Gastrocnemius medialis (tissue), 4 donors: ENCODE results near the gene NXN. TPM values are rescaled to one million over a fixed set of nuclear protein-coding genes. Genes with fewer than 3 reads are reported as not detected.
"Not testable (repeated sequence)": the region's sequence is repeated elsewhere in the genome, so short reads cannot be mapped to it uniquely, and the experiment has no call there.

ENCODE experiments used
- ATAC-seq, 2 donors: fragments of 150-250 bp; one replicate each; pipeline ENCODE4 v1.9.1; 2016
- DNase-seq, 2 donors: peaks; one replicate each; pipeline ENCODE4 v3.0.0-alpha.2; 2019
- H3K27ac ChIP-seq, 4 donors: fragments of 200-600 bp; sonication (generic); 1 replicate in 1 of 4; 2 replicates in 3 of 4; pipeline ENCODE4 v1.5.1; 2016 to 2018; ENCODE audit warnings: mild to moderate bottlenecking in 2 of 4, moderate library complexity in 1 of 4
- H3K27me3 ChIP-seq, 3 donors: fragments of 200-600 bp; sonication (generic) in 2 of 3; 1 replicate in 1 of 3; 2 replicates in 2 of 3; pipeline versions ENCODE4 v1.5.1 to v1.6.0; 2016 to 2019; ENCODE audit warnings: mild to moderate bottlenecking in 1 of 3, moderate library complexity in 1 of 3
- H3K36me3 ChIP-seq, 2 donors: fragments of 200-600 bp; sonication (generic) in 1 of 2; one replicate each; pipeline ENCODE4 v1.5.1; 2017 to 2018
- H3K4me1 ChIP-seq, 2 donors: fragments of 200-600 bp; sonication (generic) in 1 of 2; one replicate each; pipeline ENCODE4 v1.5.1; 2016 to 2017; ENCODE audit warnings: mild to moderate bottlenecking in 2 of 2
- H3K4me3 ChIP-seq, 4 donors: fragments of 200-600 bp; sonication (generic) in 3 of 4; 1 replicate in 1 of 4; 2 replicates in 3 of 4; pipeline ENCODE4 v1.5.1; 2016 to 2019; ENCODE audit warnings: mild to moderate bottlenecking in 2 of 4
- H3K9me3 ChIP-seq, 3 donors: fragments of 200-600 bp; sonication (generic) in 2 of 3; 1 replicate in 1 of 3; 2 replicates in 2 of 3; pipeline ENCODE4 v1.5.1; 2016 to 2019
- CTCF ChIP-seq, 5 experiments: fragments of 450-650 bp in 3 of 5; fragments of 200-600 bp in 2 of 5; sonication (generic) in 2 of 5; IDR thresholded peaks in 4 of 5; conservative IDR thresholded peaks in 1 of 5; 1 replicate in 4 of 5; 2 replicates in 1 of 5; pipeline ENCODE4 v1.5.1; 2016 to 2019; ENCODE audit warnings: antibody characterized with exemption in 5 of 5, mild to moderate bottlenecking in 3 of 5, moderate library complexity in 3 of 5
- POLR2A ChIP-seq, 2 donors: fragments of 450-650 bp; IDR thresholded peaks; one replicate each; pipeline ENCODE4 v1.6.1; 2017; ENCODE audit warnings: antibody characterized with exemption in 2 of 2, mild to moderate bottlenecking in 2 of 2, moderate library complexity in 2 of 2
- in situ Hi-C, 4 donors: fragments of 200-750 bp; cut with MboI; loops; one replicate each; pipeline versions ENCODE4 v1.15.0 to v1.8.0; 2017; ENCODE audit warnings: low sequenced_read_pairs in 4 of 4
- intact Hi-C: fragments of 100-400 bp; cut with DNase I; formaldehyde crosslinking; loops from one replicate; pipeline ENCODE4 v1.15.1; 2023; ENCODE audit warnings: low total_unique reads
- total RNA-seq, 4 donors: library from RNA; depleted of rRNA; stranded (reverse); fragments of >200 nt; gene quantifications; one replicate each; pipeline versions ENCODE4 v1.1.0 to v1.2.3, GENCODE V29; 2016

NXN gene
- total RNA-seq, 4 donors from 2014 or later = 55.6 to 86.4 (median 62.7) TPM

- peak overlapping the region; percentile 18 to 56 (median 32) for H3K27ac ChIP-seq
- peaks cover 37 to 38% of the 10 kb centered on the region in 2 donors for H3K4me1 ChIP-seq
- in situ Hi-C loops (no loop called here), intact Hi-C loops (no loop called here)
- no peaks in the 10 kb centered on the region for H3K36me3 ChIP-seq
- H3K4me3 ChIP-seq = no peak overlapping the region
- no peaks in the 10 kb centered on the region for H3K27me3 ChIP-seq
- no peak for TF ChIP-seq CTCF (IDR thresholded peaks at IDR 0.05 in 4 of 5, conservative IDR thresholded peaks at IDR 0.05 in 1 of 5)
- TF ChIP-seq POLR2A (IDR thresholded peaks at IDR 0.05) = no peak
- no peaks in the 10 kb centered on the region for H3K9me3 ChIP-seq
- DNase-seq (no peak), ATAC-seq (no peak)
Measured at GRCh38 chr17:855569-855968, 124.0 kb downstream of the NXN start.

GRCh38 chr17:852850-853249 is 126.7 kb downstream of the NXN start:
- DNase-seq, H3K4me3 ChIP-seq, ATAC-seq, H3K27me3 ChIP-seq, H3K9me3 ChIP-seq, intact Hi-C loops, H3K36me3 ChIP-seq, in situ Hi-C loops: not testable (repeated sequence)
- peaks cover 42 to 49% of the 10 kb centered on the region in 2 donors for H3K4me1 ChIP-seq
- H3K27ac ChIP-seq = peak overlapping the region in 2 of 4 donors; percentile 90

GRCh38 chr17:852349-852748 is 127.2 kb downstream of the NXN start:
- ATAC-seq = no peak
- TF ChIP-seq POLR2A (IDR thresholded peaks at IDR 0.05) = no peak
- TF ChIP-seq CTCF (IDR thresholded peaks at IDR 0.05 in 4 of 5, conservative IDR thresholded peaks at IDR 0.05 in 1 of 5) = no peak
- Histone ChIP-seq H3K4me3 (no peak overlapping the region), H3K27ac (peak overlapping the region; percentile 86 to 90 (median 89)), H3K27me3 (no peaks in the 10 kb centered on the region), H3K4me1 (peaks cover 42 to 54% of the 10 kb centered on the region in 2 donors), H3K36me3 (no peaks in the 10 kb centered on the region), H3K9me3 (no peaks in the 10 kb centered on the region)
- no peak for DNase-seq
- intact Hi-C loops = no loop called here
- in situ Hi-C loops = no loop called here

GRCh38 chr17:851924-852323 is 127.7 kb downstream of the NXN start:
- no peak for DNase-seq
- Histone ChIP-seq H3K27ac (peak overlapping the region; percentile 86 to 90 (median 89)), H3K4me3 (peak overlapping the region in 2 of 4 donors; percentile 36 to 38)

More at GRCh38 chr17:851924-852323, 127.7 kb downstream of the NXN start:
- Histone ChIP-seq H3K4me1 (peaks cover 42 to 58% of the 10 kb centered on the region in 2 donors), H3K27me3 (no peaks in the 10 kb centered on the region), H3K36me3 (no peaks in the 10 kb centered on the region), H3K9me3 (no peaks in the 10 kb centered on the region)
- ATAC-seq = no peak
- in situ Hi-C loops (no loop called here), intact Hi-C loops (no loop called here)
- no peak for TF ChIP-seq CTCF (IDR thresholded peaks at IDR 0.05 in 4 of 5, conservative IDR thresholded peaks at IDR 0.05 in 1 of 5)
- no peak for TF ChIP-seq POLR2A (IDR thresholded peaks at IDR 0.05)
